Measurements from ENCODE around the gene SOD1.

GRCh38 chr21:31659286-31659535 is 282 bp upstream of the SOD1 start:
- no peak for TF ChIP-seq POLR2A (IDR thresholded peaks at IDR 0.05; ENCODE audit: low read depth, low read length)
- no peak for TF ChIP-seq POU2F2 (IDR thresholded peaks at IDR 0.05; ENCODE audit: low read depth, low read length)
- TF ChIP-seq TAF1 (IDR thresholded peaks at IDR 0.05; ENCODE audit: low read depth, low read length) = no peak
- TF ChIP-seq POLR2AphosphoS5 (IDR thresholded peaks at IDR 0.05; ENCODE audit: low read depth, low read length) = no peak
- no peak for TF ChIP-seq PAX5 (IDR thresholded peaks at IDR 0.05; ENCODE audit: insufficient read depth, low read length, severe bottlenecking)
